ENCODE data around the gene HTD2. TPM values are rescaled to one million over a fixed set of nuclear protein-coding genes. Genes with fewer than 3 reads are reported as not detected.

The HTD2 gene
- total RNA-seq, 1 donor from 2014 or later: 7.7 TPM

DNA sequence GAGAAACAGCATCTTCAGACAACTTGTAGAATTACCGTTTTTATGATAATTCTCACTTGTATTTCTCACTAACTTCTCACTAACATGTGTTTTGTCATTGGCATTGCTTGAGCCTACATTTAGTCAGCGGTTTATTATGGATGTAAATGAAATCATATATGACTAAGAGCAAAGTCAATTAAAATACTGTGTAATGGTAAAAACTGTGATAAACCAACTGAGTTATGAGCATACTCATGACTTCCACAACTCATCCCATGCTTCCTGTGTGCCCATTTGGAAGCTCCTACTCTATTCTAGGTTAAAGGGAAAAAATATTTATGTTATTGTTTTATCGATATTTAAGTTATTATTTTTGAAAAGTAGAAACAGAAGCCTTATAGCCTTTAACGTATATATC lies 39.1 kb downstream of the HTD2 start:
- TF ChIP-seq EZH2 (IDR thresholded peaks at IDR 0.05; ENCODE audit: insufficient read depth, low read length): no peak
- no peak for TF ChIP-seq CTCF (IDR thresholded peaks at IDR 0.05; ENCODE audit: insufficient read depth, low read depth, low read length)
- no peak overlapping the region for H3K27ac ChIP-seq (ENCODE audit: low read depth, low read length)
- DNase-seq (ENCODE audit: low read depth) (no peak), FAIRE-seq (no peak)
- peaks cover 27% of the 10 kb centered on the region for H4K20me1 ChIP-seq (ENCODE audit: insufficient read depth, low read length)
- Mint-ChIP-seq H3K36me3 (ENCODE audit: low read depth, unreplicated experiment) (peaks cover 5% of the 10 kb centered on the region), H3K4me3 (ENCODE audit: unreplicated experiment) (no peak overlapping the region), H3K27me3 (ENCODE audit: low read depth, unreplicated experiment) (no peaks in the 10 kb centered on the region), H3K4me1 (ENCODE audit: low read depth, unreplicated experiment) (peaks cover 20% of the 10 kb centered on the region), H3K27ac (ENCODE audit: unreplicated experiment) (no peak overlapping the region), H3K9me3 (ENCODE audit: unreplicated experiment) (no peaks in the 10 kb centered on the region)
- no peak overlapping the region for H3K4me3 ChIP-seq (ENCODE audit: insufficient read depth, low read depth, low read length)
- no peaks in the 10 kb centered on the region for H3K27me3 ChIP-seq (ENCODE audit: insufficient read depth, low read length)
- H2AFZ ChIP-seq (ENCODE audit: low read depth, low read length): no peak overlapping the region
- no peak overlapping the region for H3K9ac ChIP-seq (ENCODE audit: low read length)
- H3K36me3 ChIP-seq (ENCODE audit: insufficient read depth, low read length): no peaks in the 10 kb centered on the region
- H3K79me2 ChIP-seq (ENCODE audit: insufficient read depth, low read length): peaks cover 44% of the 10 kb centered on the region
- no peaks in the 10 kb centered on the region for H3K9me3 ChIP-seq (ENCODE audit: insufficient read depth, low read depth, low read length)
- peaks cover 5% of the 10 kb centered on the region for H3K4me1 ChIP-seq (ENCODE audit: insufficient read depth, low read length)
- H3K4me2 ChIP-seq (ENCODE audit: low read length): no peak overlapping the region

GRCh38 chr3:58346368-58346767 lies 40.0 kb downstream of the HTD2 start:
- DNase-seq (ENCODE audit: low read depth) (no peak), FAIRE-seq (no peak)
- Histone ChIP-seq H3K79me2 (ENCODE audit: insufficient read depth, low read length) (peaks cover 47% of the 10 kb centered on the region), H3K27me3 (ENCODE audit: insufficient read depth, low read length) (no peaks in the 10 kb centered on the region), H3K9ac (ENCODE audit: low read length) (no peak overlapping the region), H3K9me3 (ENCODE audit: insufficient read depth, low read depth, low read length) (no peaks in the 10 kb centered on the region), H3K4me3 (ENCODE audit: insufficient read depth, low read depth, low read length) (no peak overlapping the region), H2AFZ (ENCODE audit: low read depth, low read length) (no peak overlapping the region), H3K4me1 (ENCODE audit: insufficient read depth, low read length) (peaks cover under 1% of the 10 kb centered on the region), H3K36me3 (ENCODE audit: insufficient read depth, low read length) (no peaks in the 10 kb centered on the region), H4K20me1 (ENCODE audit: insufficient read depth, low read length) (peaks cover 33% of the 10 kb centered on the region), H3K4me2 (ENCODE audit: low read length) (no peak overlapping the region), H3K27ac (ENCODE audit: low read depth, low read length) (no peak overlapping the region)
- TF ChIP-seq EZH2 (IDR thresholded peaks at IDR 0.05; ENCODE audit: insufficient read depth, low read length) (no peak), CTCF (IDR thresholded peaks at IDR 0.05; ENCODE audit: insufficient read depth, low read depth, low read length) (no peak)
- Mint-ChIP-seq H3K27ac (ENCODE audit: unreplicated experiment) (no peak overlapping the region), H3K9me3 (ENCODE audit: unreplicated experiment) (no peaks in the 10 kb centered on the region), H3K4me3 (ENCODE audit: unreplicated experiment) (no peak overlapping the region), H3K36me3 (ENCODE audit: low read depth, unreplicated experiment) (no peaks in the 10 kb centered on the region), H3K27me3 (ENCODE audit: low read depth, unreplicated experiment) (no peaks in the 10 kb centered on the region), H3K4me1 (ENCODE audit: low read depth, unreplicated experiment) (peaks cover 23% of the 10 kb centered on the region)

GRCh38 chr3:58347984-58348383 lies 41.7 kb downstream of the HTD2 start:
- no peak for DNase-seq (ENCODE audit: low read depth)
- H3K79me2 ChIP-seq (ENCODE audit: insufficient read depth, low read length): peaks cover 49% of the 10 kb centered on the region
- H3K27me3 ChIP-seq (ENCODE audit: insufficient read depth, low read length): no peaks in the 10 kb centered on the region
- H3K9ac ChIP-seq (ENCODE audit: low read length): no peak overlapping the region
- H2AFZ ChIP-seq (ENCODE audit: low read depth, low read length): no peak overlapping the region
- Mint-ChIP-seq H3K4me3 (ENCODE audit: unreplicated experiment) (no peak overlapping the region), H3K9me3 (ENCODE audit: unreplicated experiment) (no peaks in the 10 kb centered on the region), H3K27ac (ENCODE audit: unreplicated experiment) (no peak overlapping the region), H3K27me3 (ENCODE audit: low read depth, unreplicated experiment) (no peaks in the 10 kb centered on the region), H3K36me3 (ENCODE audit: low read depth, unreplicated experiment) (no peaks in the 10 kb centered on the region), H3K4me1 (ENCODE audit: low read depth, unreplicated experiment) (peaks cover 21% of the 10 kb centered on the region)
- H4K20me1 ChIP-seq (ENCODE audit: insufficient read depth, low read length): peaks cover 42% of the 10 kb centered on the region
- H3K27ac ChIP-seq (ENCODE audit: low read depth, low read length): no peak overlapping the region
- H3K36me3 ChIP-seq (ENCODE audit: insufficient read depth, low read length): no peaks in the 10 kb centered on the region
- no peak for FAIRE-seq
- H3K4me3 ChIP-seq (ENCODE audit: insufficient read depth, low read depth, low read length): no peak overlapping the region
- H3K9me3 ChIP-seq (ENCODE audit: insufficient read depth, low read depth, low read length): no peaks in the 10 kb centered on the region
- no peak overlapping the region for H3K4me2 ChIP-seq (ENCODE audit: low read length)
- peaks cover 4% of the 10 kb centered on the region for H3K4me1 ChIP-seq (ENCODE audit: insufficient read depth, low read length)
- TF ChIP-seq CTCF (IDR thresholded peaks at IDR 0.05; ENCODE audit: insufficient read depth, low read depth, low read length) (no peak), EZH2 (IDR thresholded peaks at IDR 0.05; ENCODE audit: insufficient read depth, low read length) (no peak)

Measured in astrocyte (in vitro differentiated cells and primary cell).